ENCODE data around the gene OGFOD3.

OGFOD3 gene

GRCh38 chr17:82410014-82410716, 8.2 kb downstream of the OGFOD3 start:
- no peak for DNase-seq (ENCODE audit: low read depth)
- H3K4me3 ChIP-seq (replicated peaks; ENCODE audit: low read depth, low read length), result no peak overlapping the region
- no peak for TF ChIP-seq CTCF (IDR thresholded peaks at IDR 0.05; ENCODE audit: low read length, missing control alignments)

- no peak for DNase-seq (ENCODE audit: low read depth)
- no peak for TF ChIP-seq CTCF (IDR thresholded peaks at IDR 0.05; ENCODE audit: low read length, missing control alignments)
- H3K4me3 ChIP-seq (replicated peaks; ENCODE audit: low read depth, low read length), result no peak overlapping the region
Measured at GRCh38 chr17:82408938-82409318, 9.5 kb downstream of the OGFOD3 start.

- DNase-seq (ENCODE audit: low read depth), result no peak
- no peak overlapping the region for H3K4me3 ChIP-seq (replicated peaks; ENCODE audit: low read depth, low read length)
Measured at GRCh38 chr17:82408288-82408937, 10.0 kb downstream of the OGFOD3 start.

GRCh38 chr17:82407255-82407654, 11.1 kb downstream of the OGFOD3 start:
- TF ChIP-seq CTCF (IDR thresholded peaks at IDR 0.05; ENCODE audit: low read length, missing control alignments), result no peak
- H3K4me3 ChIP-seq (replicated peaks; ENCODE audit: low read depth, low read length), result no peak overlapping the region
- no peak for DNase-seq (ENCODE audit: low read depth)

More at GRCh38 chr17:82408288-82408937, 10.0 kb downstream of the OGFOD3 start:
- no peak for TF ChIP-seq CTCF (IDR thresholded peaks at IDR 0.05; ENCODE audit: low read length, missing control alignments)

- no peak overlapping the region for H3K4me3 ChIP-seq (replicated peaks; ENCODE audit: low read depth, low read length)
- DNase-seq (ENCODE audit: low read depth), result no peak
- no peak for TF ChIP-seq CTCF (IDR thresholded peaks at IDR 0.05; ENCODE audit: low read length, missing control alignments)
Measured at GRCh38 chr17:82406131-82406671, 12.2 kb downstream of the OGFOD3 start.

GRCh38 chr17:82405051-82405450, 13.3 kb downstream of the OGFOD3 start:
- H3K4me3 ChIP-seq (replicated peaks; ENCODE audit: low read depth, low read length), result no peak overlapping the region
- TF ChIP-seq CTCF (IDR thresholded peaks at IDR 0.05; ENCODE audit: low read length, missing control alignments), result no peak
- no peak for DNase-seq (ENCODE audit: low read depth)
